Thyroid gland (tissue), 4 donors: ENCODE results near the gene SSBP1. TPM values are rescaled to one million over a fixed set of nuclear protein-coding genes. Genes with fewer than 3 reads are reported as not detected.
A peak's percentile ranks its signal among the peaks of the same experiment; 100 is the strongest.

Source experiments
- DNase-seq, 2 donors: peaks; one replicate each; pipeline ENCODE4 v3.0.0-alpha.2; 2019
- H3K27ac ChIP-seq, 3 donors: fragments of 200-600 bp; sonication (generic); 1 replicate in 2 of 3; 2 replicates in 1 of 3; pipeline ENCODE4 v1.5.1; 2016 to 2019; ENCODE audit warnings: mild to moderate bottlenecking in 1 of 3, moderate library complexity in 1 of 3
- H3K27me3 ChIP-seq: fragments of 200-600 bp; sonication (generic); one replicate; pipeline ENCODE4 v1.5.1; 2019
- H3K36me3 ChIP-seq, 2 donors: fragments of 200-600 bp; sonication (generic); one replicate each; pipeline ENCODE4 v1.5.1; 2016 to 2019
- H3K4me1 ChIP-seq, 2 donors: fragments of 200-600 bp; sonication (generic); one replicate each; pipeline ENCODE4 v1.5.1; 2017 to 2019
- H3K4me3 ChIP-seq, 3 donors: fragments of 200-600 bp; sonication (generic); replicated peaks in 1 of 3; 1 replicate in 2 of 3; 2 replicates in 1 of 3; pipeline ENCODE4 v1.5.1; 2016; ENCODE audit warnings: mild to moderate bottlenecking in 1 of 3
- H3K9me3 ChIP-seq: fragments of 200-600 bp; sonication (generic); one replicate; pipeline ENCODE4 v1.5.1; 2017
- POLR2A ChIP-seq, 2 donors: fragments of 450-650 bp; IDR thresholded peaks; one replicate each; pipeline ENCODE4 v1.6.1; 2017; ENCODE audit warnings: antibody characterized with exemption in 2 of 2, mild to moderate bottlenecking in 2 of 2, moderate library complexity in 1 of 2
- WGBS, 2 donors: methylation state at CpG; one replicate each; pipeline ENCODE4 v1.1.5; 2017; 5-methylcytosine and 5-hydroxymethylcytosine counted together
- intact Hi-C: fragments of 100-400 bp; cut with DNase I; formaldehyde crosslinking; loops from one replicate; pipeline ENCODE4 v1.15.1; 2023
- total RNA-seq, 4 donors: library from RNA; depleted of rRNA; stranded (reverse); fragments of >200 nt; gene quantifications; one replicate each; pipeline ENCODE4 v1.2.3, GENCODE V29; 2016
- TF ChIP-seq, protein P1 (sequence below), 6 experiments: fragments of 200-600 bp in 3 of 6; fragments of 450-650 bp in 3 of 6; sonication (generic) in 3 of 6; IDR thresholded peaks; one replicate each; pipeline ENCODE4 v1.5.1; 2016 to 2019; ENCODE audit warnings: antibody characterized with exemption in 6 of 6, mild to moderate bottlenecking in 2 of 6, inconsistent platforms in 1 of 6, moderate library complexity in 1 of 6

The SSBP1 gene
- total RNA-seq, 4 donors from 2014 or later = 112 to 146 (median 129) TPM

DNA sequence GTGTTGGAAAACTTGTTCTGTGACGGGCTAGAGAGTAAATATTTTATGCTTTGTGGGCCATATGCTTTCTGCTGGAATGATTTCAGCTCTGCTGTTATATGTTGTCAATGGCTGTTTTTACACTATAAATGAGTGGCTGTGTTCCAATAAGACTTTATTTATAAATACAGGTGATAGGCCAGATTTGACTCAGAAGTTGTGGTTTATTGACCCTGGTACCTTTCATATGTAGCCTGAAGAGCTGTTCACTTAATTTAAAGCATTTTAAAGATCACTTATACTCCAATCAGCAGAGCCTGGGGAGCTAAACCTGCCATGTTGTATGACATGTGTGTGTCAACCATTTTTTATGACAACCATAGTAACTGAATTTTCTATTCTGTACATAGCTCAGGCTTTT lies 9.1 kb upstream of the SSBP1 start:
- intact Hi-C loops = no loop called here
- WGBS, 2 donors = 89 to 95% methylated on average over 1 of the region's 1 CpG
- H3K27me3 ChIP-seq = no peaks in the 10 kb centered on the region

DNA sequence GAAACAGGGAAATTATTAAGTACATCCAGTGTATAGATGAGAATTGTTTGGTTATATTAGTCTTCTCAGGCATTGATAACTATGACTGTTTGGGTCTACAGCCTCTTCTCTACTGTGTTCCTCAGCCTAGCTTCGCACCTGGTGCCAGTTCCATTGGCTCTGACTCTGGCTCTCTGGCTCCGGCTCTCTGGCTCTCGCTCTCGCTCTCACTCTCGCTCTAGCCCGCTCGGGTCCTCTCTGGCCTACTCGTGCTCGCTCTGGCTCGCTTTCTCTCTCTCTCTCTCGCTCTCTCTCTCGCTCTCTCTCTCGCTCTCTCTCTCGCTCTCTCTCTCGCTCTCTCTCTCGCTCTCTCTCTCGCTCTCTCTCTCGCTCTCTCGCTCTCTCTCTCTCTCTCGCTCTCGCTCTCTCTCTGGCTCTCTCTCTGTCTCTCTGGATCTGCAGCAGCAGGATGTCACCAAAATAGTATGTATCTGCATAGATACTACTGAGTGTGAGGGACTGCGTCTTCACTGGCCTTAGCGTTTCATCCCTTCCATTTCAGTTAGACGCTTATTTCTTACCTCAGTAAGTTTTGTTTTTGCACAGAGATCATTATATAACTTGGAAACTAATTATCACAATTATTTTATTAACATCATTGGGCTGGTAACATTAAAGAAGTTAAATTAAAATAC lies 6.5 kb upstream of the SSBP1 start:
- Histone ChIP-seq H3K27ac (no peak overlapping the region), H3K4me3 (no peak overlapping the region), H3K9me3 (no peaks in the 10 kb centered on the region), H3K4me1 (no peaks in the 10 kb centered on the region), H3K36me3 (no peaks in the 10 kb centered on the region), H3K27me3 (no peaks in the 10 kb centered on the region)
- TF ChIP-seq, protein P1, sequence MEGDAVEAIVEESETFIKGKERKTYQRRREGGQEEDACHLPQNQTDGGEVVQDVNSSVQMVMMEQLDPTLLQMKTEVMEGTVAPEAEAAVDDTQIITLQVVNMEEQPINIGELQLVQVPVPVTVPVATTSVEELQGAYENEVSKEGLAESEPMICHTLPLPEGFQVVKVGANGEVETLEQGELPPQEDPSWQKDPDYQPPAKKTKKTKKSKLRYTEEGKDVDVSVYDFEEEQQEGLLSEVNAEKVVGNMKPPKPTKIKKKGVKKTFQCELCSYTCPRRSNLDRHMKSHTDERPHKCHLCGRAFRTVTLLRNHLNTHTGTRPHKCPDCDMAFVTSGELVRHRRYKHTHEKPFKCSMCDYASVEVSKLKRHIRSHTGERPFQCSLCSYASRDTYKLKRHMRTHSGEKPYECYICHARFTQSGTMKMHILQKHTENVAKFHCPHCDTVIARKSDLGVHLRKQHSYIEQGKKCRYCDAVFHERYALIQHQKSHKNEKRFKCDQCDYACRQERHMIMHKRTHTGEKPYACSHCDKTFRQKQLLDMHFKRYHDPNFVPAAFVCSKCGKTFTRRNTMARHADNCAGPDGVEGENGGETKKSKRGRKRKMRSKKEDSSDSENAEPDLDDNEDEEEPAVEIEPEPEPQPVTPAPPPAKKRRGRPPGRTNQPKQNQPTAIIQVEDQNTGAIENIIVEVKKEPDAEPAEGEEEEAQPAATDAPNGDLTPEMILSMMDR (IDR thresholded peaks at IDR 0.05) = peak in 4 of 6 experiments; percentile 4 to 58 (median 33)
- no peak for TF ChIP-seq POLR2A (IDR thresholded peaks at IDR 0.05)
- intact Hi-C loops = loop anchor here (10.0 kb wide), 1 partner anchor 77 kb away; no protein-coding TSS in a partner anchor
- WGBS, 2 donors = 73 to 79% methylated on average over 20 to 23 of the region's 24 CpGs
- peak in 1 of 2 donors; percentile 13 for DNase-seq

More for the DNA sequence above, 9.1 kb upstream of the SSBP1 start:
- Histone ChIP-seq H3K27ac (no peak overlapping the region), H3K4me1 (no peaks in the 10 kb centered on the region), H3K9me3 (no peaks in the 10 kb centered on the region), H3K4me3 (no peak overlapping the region), H3K36me3 (no peaks in the 10 kb centered on the region)
- TF ChIP-seq, protein P1 (IDR thresholded peaks at IDR 0.05) = no peak
- no peak for TF ChIP-seq POLR2A (IDR thresholded peaks at IDR 0.05)
- no peak for DNase-seq

DNA sequence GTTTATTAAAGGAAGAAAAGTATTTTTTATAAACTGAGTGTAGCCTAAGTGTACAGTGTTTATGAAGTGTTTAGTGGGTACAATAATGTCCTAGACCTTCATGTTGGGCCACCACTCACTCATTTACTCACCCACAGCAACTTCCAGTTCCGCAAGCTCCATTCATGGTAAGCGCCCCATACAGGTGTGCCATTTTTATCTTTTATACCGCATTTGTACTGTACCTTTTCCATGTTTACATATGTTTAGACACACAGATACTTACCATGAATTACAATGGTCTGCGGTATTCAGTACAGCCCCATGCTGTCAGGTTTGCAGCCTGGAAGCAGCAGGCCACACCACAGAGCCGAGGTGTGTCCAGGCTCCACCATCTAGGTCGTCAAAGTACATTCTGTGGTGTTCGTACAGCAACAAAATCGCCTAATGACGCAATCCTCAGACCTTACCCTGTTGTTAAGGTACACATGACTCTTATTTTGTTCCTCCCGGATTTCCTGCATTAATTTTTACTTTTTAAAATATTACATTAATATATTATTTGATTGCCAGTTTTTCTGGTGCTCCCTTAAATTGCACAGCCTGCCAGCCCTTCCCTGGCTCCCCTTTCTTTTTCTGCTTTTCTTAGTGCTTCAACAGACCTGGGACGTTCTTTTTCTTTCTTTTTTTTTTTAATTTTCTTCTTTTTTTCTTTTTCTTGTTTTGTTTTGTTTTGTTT lies 881 bp upstream of the SSBP1 start:
- intact Hi-C loops = loop anchor here (10.0 kb wide), 1 partner anchor 82 kb away; no protein-coding TSS in a partner anchor

DNA sequence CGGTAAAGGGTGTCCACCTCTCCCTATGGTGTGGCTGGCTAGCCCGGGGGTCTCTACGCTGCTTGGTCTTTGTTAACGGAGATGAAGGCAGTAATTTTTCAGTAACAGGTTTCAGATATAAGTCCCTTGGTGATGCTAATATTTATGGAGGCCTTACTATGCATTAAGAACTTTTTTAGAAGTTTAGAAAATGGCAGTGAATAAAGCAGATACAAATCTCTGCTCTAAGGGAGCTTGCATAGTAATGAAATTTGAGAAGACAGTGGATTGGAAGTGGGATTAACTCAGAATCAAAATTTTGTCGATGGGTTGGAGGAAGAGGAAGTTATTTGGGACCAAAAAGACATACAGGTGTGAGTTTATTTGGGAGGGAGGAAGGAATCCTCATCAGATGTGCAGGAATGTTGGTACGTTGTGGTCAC lies 445 bp downstream of the SSBP1 start:
- DNase-seq = no peak
- Histone ChIP-seq H3K9me3 (no peaks in the 10 kb centered on the region), H3K4me1 (peaks cover 15 to 18% of the 10 kb centered on the region in 2 donors), H3K27ac (peak overlapping the region; percentile 20 to 84 (median 80)), H3K4me3 (peak overlapping the region; percentile 37 to 84 (median 79)), H3K27me3 (no peaks in the 10 kb centered on the region), H3K36me3 (peaks cover 24 to 27% of the 10 kb centered on the region in 2 donors)
- no peak for TF ChIP-seq POLR2A (IDR thresholded peaks at IDR 0.05)
- TF ChIP-seq, protein P1 (IDR thresholded peaks at IDR 0.05) = no peak
- intact Hi-C loops = loop anchor here (10.0 kb wide), 1 partner anchor 84 kb away; no protein-coding TSS in a partner anchor
- WGBS, 2 donors = 1 to 2% methylated on average over 6 of the region's 6 CpGs

More for the DNA sequence above, 881 bp upstream of the SSBP1 start:
- WGBS, 2 donors = 79 to 81% methylated on average over 11 of the region's 11 CpGs
- peak overlapping the region; percentile 80 to 84 (median 83) for H3K27ac ChIP-seq
- DNase-seq = no peak
- H3K9me3 ChIP-seq = no peaks in the 10 kb centered on the region
- H3K4me1 ChIP-seq = peaks cover 15 to 18% of the 10 kb centered on the region in 2 donors
- TF ChIP-seq POLR2A (IDR thresholded peaks at IDR 0.05) = no peak
- TF ChIP-seq, protein P1 (IDR thresholded peaks at IDR 0.05) = no peak
- no peaks in the 10 kb centered on the region for H3K27me3 ChIP-seq
- peak overlapping the region in 2 of 3 donors; percentile 84 to 86 for H3K4me3 ChIP-seq
- H3K36me3 ChIP-seq = peaks cover 11 to 14% of the 10 kb centered on the region in 2 donors
